GM20431 (cell line): Measurements from ENCODE around the gene MTHFD2L.

Source experiments
- in situ Hi-C: fragments of 300-500 bp; cut with MseI, MboI; formaldehyde crosslinking; loops from one replicate; pipeline ENCODE4 v1.15.0; 2020; ENCODE audit warnings: low sequenced_read_pairs; ENCODE audit not compliant: unreplicated experiment

Gene MTHFD2L

DNA sequence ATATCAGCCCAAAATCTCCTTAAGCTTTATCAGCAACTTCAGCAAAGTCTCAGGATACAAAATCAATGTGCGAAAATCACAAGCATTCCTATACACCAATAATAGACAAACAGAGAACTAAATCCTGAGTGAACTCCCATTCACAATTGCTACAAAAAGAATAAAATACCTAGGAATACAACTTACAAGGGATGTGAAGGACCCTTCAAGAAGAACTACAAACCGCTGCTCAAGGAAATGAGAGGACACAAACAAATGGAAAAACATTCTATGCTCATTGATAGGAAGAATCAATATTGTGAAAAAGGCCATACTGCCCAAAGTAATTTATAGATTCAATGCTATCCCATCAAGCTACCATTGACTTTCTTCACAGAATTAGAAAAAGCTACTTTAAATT, 27.1 kb upstream of the MTHFD2L start:
- in situ Hi-C loops: loop anchor here (25.0 kb wide), 2 partner anchors 469 to 794 kb away; no protein-coding TSS in a partner anchor

DNA sequence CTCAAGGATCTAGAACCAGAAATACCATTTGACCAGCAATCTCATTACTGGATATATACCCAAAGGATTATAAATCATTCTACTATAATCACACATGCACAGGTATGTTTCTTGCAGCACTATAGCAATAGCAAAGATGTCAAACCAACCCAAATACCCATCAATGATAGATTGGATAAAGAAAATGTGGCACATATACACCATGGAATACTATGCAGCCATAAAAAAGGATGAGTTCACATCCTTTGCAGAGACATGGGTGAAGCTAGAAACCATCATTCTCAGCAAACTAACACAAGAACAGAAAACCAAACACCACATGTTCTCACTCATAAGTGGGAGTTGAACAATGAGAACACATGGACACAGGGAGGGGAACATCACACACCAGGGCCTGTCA, 25.7 kb upstream of the MTHFD2L start:
- in situ Hi-C loops: loop anchor here (25.0 kb wide), 2 partner anchors 470 to 795 kb away; no protein-coding TSS in a partner anchor

DNA sequence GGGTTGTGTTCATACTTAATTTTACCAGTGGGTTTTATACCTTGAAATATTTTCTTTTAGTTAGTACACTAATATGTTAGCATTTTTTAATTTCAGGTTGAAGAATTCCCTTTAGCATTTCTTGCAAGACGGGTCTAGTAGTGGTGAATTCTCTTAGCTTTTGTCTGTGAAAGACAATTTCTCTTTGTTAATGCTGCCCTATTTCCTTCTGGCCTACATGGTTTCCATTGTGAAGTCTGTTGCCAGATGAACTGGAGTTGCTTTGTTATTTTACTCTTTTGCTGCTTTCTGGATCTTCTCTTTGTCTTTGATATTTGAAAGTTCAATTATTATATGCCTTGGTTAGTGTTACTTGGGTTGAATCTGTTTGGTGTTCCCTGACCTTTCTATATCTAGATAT, 25.0 kb upstream of the MTHFD2L start:
- in situ Hi-C loops: loop anchor here (25.0 kb wide), 2 partner anchors 471 to 796 kb away; no protein-coding TSS in a partner anchor

DNA sequence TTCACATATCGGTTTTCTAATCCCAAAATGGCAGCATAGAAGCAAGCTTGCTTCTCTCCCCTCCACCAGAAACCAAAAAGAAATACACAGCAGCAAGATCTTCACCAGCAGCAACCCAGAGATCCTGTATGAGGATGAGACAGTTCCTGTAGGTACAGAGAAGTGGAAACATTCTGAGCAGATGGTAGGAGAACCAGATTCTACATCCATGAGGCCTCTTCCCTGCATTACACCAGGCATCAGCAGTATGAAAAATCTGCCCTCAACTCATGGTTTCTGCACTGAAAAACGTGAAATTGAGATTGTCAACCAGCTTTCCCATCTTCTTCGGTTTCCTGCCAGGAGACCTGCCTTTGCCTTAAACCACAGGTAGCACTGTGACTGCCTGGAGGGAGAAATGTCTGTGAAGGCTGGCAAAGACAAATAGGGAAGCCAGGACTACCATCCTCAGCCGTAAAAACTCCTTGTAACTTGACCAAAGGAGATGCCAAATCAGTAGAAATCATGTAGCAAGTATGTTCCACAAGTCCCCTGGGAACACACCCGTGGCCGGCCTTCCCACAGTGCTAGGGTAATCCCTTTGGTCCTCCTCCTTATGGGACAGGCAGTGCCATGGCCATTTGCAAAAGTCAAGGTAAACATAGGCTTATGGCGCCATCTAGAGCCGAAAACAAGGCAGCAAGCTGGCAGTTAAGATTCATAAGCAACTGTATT, 24.0 kb upstream of the MTHFD2L start:
- in situ Hi-C loops: loop anchor here (25.0 kb wide), 2 partner anchors 472 to 797 kb away; no protein-coding TSS in a partner anchor

DNA sequence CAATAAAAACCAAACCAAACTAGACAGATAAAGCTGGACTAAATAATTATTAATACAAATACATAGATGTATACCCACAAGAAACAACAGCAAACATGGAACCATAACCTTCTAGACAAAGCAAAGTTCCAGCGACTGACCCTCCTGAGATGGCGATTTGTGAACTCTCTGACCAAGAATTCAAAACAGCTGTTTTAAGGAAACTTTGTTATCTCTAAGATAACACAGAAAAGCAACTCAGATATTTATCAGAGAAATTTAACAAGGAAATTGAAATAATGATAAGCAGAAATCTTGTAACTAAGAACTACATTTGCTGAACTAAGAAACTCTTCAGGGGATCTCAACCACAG, 23.4 kb upstream of the MTHFD2L start:
- in situ Hi-C loops: loop anchor here (25.0 kb wide), 2 partner anchors 472 to 797 kb away; no protein-coding TSS in a partner anchor

DNA sequence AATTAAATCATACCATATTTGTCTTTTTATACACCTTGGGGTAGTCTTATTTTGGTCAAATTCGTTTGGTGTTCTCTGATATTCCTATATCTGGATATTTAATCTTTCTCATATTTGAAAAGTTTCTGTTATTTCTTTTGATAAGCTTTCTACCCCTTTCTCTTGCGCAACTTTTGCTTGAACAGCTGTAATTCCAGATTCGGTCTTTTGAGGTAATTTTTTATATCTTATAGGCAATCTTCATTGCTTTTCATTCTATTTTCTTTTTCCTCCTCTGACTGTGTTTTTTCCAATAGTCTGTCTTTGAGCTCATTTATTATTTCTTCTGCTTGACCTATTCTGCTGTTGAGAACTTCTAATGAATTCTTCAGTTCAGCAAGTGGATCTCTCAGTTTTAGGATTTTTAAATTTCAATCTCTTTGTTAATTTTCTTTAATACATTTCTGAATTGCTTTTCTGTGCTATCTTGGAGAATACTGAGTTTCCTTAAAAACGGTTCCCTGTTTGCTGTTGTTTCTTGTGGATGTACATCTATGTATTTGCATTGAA, 11.3 kb upstream of the MTHFD2L start:
- in situ Hi-C loops: loop anchor here (25.0 kb wide), 2 partner anchors 484 to 809 kb away; no protein-coding TSS in a partner anchor

DNA sequence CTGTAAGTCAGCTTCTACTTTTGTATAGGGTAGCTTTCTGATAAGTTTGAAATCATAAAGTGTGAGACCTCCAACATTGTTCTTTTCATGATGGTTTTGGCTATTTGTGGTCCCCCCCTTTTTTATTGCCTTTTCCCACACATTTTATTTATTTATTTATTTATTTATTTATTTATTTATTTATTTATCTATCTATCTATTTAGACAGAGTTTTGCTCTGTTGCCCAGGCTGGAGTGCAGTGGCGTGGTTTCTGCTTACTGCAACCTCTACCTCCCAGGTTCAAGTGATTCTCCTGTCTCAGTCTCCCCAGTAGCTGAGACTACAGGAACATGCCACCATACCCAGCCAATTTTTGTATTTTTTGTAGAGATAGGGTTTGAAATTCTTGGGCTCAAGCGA, 9.7 kb upstream of the MTHFD2L start:
- in situ Hi-C loops: loop anchor here (25.0 kb wide), 2 partner anchors 486 to 811 kb away; no protein-coding TSS in a partner anchor

DNA sequence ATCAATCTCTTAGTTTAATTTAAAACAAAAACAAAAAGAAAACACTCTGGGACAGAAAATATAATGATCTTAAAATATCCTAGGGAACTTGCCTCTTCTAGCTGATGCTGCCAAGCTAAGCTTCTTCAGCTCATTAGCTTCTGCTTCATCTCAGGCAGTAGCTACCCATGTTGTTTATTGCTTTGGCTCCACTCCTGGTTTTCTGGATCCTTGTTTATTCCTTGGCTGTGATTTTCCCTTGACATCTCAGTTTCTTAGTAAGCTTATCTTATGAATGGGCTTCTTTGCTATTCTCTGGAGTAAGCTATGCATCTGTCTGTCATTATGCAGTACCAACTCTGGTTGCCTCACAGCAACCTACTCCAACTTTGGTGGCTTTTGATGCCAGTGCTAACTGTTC, 5.1 kb upstream of the MTHFD2L start:
- in situ Hi-C loops: no loop called here

DNA sequence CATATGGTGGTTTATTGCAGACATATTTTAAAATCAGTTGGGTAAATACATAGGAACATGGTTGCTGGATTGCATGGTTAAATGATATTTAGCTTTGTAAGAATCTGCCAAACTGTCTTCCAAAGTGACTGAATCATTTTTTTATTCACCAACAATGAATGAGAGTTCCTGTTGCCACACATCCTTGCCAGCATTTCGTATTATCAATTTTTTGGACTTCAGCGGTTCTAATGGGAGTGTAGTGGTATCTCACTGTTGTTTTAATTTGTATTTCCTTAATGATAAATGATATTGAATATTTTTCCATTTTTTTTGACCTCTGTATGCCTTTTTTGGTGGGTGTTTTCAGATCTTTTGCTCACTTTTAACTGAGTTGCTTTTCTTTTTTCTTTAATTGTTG, 1.4 kb upstream of the MTHFD2L start:
- in situ Hi-C loops: no loop called here

DNA sequence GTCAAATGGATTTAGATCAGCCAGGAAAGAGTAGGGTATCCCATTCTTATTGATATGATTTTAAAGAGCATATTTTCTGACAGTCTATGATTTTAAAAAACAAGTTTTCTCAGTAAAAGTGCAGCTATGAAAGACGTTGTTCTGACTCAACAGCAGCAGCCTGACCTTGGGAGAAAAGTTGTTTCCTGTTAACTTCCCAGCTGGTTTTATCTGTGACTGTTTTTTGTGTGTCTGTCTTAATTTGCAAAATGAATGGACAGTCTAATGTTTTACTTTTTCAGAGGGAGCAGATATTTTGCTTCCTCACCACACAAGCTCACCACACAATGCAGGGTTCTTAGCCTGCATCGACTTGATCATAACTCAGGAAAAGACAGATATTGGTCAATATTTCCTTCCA, 764 bp upstream of the MTHFD2L start:
- in situ Hi-C loops: no loop called here

DNA sequence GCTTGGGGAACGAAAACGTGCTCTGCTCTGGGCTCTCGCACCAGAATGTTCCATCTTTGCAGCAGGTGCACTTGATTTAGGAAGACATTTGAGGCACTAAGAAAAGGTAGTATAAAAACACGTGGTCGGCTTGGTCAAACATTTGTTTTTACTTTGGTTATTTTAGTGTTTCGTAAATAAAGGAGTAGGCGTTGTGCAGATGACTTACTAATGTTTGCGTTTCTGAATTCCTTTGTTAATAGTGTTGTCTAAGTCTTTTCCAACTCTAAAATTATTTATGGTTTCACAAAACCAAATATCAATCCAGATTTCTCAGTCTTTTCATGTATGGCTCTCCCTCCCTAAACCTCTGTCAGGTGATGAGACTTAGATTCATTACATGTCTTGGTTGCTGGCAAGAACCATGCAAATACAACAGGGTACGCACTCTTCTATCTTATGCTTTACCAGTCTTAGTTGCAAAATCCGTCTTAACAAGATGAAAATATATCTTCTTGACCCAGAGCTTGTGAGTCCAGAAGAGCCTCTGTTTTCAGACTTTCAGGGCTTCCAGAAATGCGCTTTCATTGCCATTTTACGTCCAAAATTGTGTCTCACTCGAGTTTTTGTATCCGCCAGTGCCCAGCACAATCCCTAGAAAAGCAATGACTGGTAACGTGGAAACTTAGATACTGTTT, 686 bp downstream of the MTHFD2L start:
- in situ Hi-C loops: no loop called here

DNA sequence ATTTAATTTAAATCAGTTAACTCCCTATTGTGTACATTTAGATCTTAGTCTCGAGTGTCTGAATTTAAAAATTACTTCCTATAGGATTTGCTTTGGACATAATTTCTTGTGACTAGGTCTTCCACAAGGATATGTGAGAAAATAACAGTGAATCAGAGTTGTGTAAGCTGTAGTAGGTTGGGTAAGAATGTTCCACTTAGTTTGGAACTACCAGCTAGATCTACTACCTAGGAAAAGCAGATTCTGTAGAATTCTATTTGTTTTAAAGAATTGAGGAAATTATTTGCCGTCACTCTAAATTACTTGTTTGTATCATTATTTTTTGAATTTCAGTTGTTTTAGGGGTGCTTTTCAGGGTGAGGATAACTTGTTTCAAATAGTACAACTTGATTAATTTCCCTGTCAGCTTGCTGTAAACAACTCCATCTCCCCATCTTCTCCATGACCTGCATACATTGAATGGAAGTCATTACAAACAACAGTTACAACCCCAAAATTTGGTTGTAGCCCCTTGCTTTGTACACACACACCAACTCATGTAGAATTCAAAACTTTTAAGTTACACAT, 1.3 kb downstream of the MTHFD2L start:
- in situ Hi-C loops: no loop called here

DNA sequence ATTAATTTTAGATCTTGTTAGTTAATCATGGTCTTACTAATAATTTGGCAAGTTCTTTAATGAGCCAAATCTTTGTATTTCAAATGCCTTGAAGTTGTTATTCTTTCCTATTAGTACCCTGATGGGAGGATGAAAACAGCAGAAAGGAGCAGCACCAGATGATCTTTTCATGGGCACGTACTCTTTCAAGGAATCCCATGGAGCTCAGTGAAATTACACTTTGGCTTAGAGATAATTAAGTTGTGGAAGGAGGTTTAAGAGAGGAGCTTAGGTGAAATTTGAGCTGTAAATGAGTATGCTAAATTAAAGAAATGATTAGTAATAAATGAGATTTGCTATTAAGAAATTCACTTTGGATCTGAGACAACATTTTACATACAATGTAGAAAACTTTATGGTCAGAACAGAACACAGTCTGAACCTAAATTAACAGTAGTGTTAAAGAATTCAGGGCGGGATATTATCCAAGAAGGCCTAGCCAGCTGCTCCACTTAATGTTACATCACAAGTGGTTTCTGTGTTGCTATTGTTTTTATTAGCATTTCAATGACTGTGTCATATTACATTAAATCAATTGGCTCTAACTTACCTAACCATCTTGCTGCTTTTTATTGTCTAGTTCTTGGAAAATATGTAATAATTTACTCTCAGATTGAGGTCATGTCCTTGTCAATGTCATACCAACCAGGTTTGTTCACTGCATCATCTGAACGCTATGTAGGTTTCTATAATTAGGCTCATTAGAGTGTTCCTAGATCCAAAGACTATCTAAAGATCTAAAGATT, 3.9 kb downstream of the MTHFD2L start:
- in situ Hi-C loops: no loop called here

DNA sequence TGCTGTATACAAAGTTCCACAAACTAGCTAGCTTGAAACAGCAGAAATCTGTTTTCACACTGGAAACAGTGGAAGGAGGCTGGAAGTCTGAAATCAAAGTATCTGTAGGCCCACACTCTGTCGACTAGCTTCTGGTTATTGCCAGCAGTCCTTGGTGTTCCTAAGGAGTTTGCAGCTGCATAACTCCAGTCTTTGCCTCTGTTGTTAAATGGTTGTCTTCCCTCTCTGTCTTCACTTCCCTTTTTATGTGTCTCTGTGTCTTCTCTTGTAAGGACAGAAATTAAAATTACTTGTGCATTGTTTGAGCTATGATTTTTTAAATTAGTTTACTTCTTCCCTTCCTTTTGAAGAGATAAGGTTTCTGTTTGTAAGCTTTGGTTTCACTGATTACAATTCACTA, 8.2 kb downstream of the MTHFD2L start:
- in situ Hi-C loops: no loop called here

DNA sequence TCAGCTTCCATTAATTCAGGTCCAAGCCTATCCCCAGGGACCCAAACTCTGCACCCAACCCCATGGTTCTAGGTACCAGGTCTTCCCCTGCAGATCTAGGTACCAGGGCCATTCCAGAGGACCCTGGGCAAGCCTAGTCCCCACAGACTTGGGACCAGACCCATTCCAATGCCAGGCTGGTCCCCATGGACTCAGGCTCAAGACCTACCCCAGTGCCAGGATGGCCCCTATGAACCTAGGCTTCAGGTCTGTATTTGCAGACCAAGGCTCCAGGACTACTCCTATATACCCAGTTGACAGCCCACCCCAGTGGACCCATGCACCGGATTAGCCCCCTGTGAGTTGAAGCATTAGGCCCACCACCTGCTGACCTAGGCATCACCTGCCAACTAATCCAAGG, 8.9 kb downstream of the MTHFD2L start:
- in situ Hi-C loops: no loop called here

DNA sequence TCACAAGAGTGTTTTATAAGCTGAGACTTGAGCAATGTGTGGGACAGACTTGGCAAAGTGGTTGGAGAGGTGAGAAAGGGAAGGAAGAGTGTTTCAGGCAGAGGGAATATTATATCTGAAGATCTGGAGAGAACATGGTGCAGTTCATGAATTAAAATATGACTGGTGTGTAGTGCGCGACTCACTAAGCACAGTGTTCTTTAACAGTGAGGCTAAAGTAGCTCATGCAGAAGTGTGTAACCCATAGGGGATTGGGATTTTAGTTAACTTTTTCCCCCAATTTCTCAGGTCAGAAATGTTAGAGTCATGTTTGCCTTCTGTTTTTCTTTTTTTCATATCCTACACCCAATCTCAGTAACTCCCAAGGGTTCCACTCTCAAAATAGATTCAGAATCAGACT, 9.7 kb downstream of the MTHFD2L start:
- in situ Hi-C loops: no loop called here

DNA sequence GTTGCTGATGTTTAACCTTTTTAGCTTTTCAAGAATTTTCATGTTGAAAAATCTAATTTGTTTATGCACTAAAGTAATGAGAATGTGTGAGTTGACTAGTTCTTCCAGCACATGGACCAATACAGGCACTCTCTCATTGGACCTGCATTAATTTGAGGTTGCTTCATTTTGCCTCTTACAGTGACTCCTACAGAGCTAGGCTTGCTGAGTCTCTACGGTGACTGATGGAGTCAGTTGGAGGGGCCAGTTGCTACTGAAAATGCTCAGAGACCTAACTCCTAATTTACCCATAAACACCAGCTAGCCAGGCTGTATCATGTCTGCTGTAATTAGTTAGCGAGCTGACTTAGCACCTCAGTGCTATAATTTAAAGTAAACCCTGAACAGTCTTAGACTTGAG, 10.9 kb downstream of the MTHFD2L start:
- in situ Hi-C loops: no loop called here

DNA sequence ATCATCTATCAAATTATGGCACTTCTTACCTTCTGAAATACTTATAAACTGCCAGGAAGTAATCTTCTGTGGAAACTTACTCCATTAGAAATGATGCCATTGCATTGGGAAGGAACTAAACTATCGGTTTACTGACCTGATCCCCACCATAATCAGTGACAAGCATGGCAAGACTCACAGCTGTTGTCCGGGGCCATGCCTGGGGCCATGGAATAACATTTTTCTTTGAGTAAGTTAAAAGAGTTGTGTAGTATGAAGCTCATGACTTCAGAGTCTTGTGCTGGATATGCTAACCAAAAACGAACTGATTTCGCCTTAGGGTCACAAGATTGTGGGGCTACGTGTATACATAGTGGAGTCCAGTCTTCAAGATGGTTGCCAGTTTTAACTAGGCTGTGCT, 15.4 kb downstream of the MTHFD2L start:
- in situ Hi-C loops: no loop called here

DNA sequence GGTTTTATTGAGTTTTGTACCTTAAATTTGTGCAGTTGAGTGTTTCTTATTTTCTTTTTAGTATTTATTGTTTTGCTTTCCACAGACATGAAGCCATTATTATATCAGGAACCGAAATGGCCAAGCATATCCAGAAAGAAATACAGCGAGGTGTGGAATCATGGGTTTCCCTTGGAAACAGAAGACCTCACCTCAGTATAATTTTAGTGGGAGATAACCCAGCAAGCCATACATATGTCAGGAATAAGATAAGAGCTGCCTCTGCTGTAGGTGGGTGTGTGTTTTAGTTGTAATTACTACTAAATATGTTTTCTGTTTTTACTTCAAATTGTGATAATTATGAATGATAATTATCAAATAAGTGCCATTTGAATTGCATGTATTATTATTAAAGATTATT, 16.5 kb downstream of the MTHFD2L start:
- in situ Hi-C loops: no loop called here

DNA sequence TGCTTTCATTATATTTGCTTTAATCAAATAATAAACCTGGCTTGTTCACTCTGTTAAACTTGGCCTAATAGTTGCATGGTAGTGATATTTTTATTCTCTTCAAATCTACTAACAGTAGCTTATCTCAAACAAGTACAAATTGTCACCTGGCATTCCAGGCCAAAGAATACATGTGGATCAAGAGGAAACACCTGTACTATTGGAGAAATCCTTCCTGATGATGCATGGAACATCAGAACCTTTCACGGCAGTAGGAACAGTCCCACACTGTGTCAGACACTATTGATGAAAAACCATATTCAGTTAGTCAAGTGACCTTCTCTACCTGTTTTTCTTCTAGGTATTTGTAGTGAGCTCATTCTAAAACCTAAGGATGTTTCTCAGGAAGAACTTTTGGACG, 17.0 kb downstream of the MTHFD2L start:
- in situ Hi-C loops: loop anchor here (25.0 kb wide), 1 partner anchor 137 kb away; the partner anchor contains the start of gene EPGN
